Measurements from ENCODE around the gene LHX5.

The LHX5 gene

DNA sequence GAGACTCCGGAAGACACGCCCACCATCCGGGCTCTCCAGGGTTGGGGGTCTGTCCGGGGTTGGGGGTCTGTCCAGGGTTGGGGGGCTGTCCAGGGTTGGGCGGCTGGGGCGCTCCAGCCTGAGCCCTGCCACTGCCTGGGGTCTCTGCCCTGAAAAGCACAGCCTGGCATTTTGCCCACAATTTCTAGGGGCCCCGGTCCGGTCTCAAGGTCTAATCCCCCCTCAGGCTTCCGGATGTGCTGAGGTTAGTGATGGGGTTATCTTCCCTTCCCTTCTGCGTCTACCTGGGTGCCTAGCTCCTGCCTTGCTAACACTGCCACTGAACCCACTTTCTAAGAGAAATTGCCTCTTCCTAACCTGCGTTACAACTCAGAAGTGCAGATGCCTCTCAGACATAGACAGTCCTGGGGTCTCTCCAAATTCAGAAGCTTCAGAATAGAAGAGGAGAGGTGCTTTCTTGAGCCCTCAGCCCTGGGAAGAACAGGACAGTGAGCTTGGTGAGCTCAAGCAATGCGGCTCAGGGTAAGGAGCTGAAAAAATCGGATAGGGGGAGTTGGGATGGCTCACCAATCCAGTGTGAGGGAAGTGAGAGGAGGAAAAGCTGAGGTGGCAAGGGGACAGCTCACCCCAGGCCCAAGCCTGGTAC lies 5.7 kb downstream of the LHX5 start:
- DNase-seq (ENCODE audit: low read depth, low spot score) = no peak

DNA sequence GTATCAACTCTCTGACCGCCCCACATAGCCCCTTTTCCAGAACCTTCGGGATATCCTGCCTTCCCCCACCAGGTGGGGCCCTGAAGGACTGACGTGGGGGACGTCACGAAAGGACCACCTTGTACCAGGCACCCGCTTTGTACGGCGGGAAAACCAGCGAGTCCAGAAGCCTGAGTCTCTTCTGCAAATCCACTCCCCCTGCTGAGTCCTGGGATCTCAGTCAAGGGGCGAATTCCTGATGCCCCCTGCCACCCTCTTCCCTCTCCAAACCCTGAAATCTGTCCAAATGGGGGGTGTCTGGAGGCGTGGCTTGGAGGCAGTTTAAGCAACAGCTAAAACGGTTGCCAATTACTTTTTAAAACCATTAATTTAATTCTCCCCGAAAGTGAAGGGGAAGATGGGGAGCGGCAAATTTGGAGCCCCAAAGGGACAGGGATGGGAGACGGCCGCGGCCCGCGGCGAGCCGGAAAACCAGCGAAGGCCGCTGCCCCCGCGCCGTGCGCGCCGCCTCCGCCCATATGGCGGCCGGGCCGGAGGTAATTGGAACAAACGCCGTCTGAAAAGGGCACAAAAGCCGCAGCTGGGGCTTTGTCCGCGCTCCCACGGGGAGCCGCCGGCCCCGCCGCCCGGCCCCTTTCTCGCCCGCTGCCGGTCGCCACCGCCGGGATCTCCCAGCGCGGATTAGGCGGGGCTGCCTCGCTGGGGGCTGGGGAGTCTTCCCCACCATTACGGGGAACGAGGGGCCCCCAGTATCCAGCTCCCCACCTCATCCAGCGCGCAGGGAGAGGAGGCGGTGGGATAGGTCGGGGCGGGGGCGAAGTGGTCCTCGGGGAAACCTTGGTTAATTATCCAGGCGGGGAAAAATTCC lies 6.6 kb downstream of the LHX5 start:
- DNase-seq (ENCODE audit: low read depth, low spot score) = no peak

- no peak for DNase-seq (ENCODE audit: low read depth, low spot score)
These were observed 7.3 kb downstream of the LHX5 start for GRCh38 chr12:113464452-113464775.

- no peak for DNase-seq (ENCODE audit: low read depth, low spot score)
These were observed 7.8 kb downstream of the LHX5 start for GRCh38 chr12:113463746-113464451.

DNA sequence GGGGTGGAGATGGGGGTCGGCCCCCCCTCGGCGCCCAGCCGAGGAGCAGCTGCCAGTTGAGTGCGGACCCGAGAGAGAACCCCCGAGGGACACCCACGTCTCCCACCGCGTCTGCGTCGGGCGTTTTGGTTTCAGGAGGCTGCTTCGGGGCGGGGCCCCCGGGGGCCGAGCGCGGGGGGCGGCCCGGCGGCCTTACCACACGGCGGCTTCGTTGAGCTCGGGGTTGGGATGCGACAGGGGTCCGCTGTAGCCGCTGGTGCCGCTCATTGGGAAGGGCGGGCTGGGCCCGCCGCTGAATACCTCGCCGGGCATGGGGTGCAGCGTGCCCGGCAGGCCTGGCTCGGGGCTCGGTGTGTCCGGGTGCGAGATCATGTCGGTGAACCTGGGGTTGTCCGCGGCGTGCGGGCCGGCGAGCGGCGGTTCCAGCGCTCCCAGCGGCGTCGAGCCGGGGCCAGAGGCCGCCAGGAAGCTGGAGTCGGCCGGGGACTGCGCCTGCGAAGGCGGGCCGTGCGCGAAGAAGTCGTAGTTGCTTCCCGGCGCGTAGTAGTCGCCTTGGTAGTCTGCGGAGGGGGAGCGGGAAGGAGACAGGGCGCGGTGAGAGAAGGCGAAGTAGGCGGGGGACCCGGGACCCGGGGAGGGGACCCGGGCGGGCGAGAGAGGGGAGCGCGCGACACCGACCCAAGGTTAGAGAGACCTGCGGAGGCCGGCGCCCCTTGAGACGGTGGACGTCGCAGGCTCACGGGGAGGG lies 8.5 kb downstream of the LHX5 start:
- DNase-seq (ENCODE audit: low read depth, low spot score) = no peak

GRCh38 chr12:113462117-113462774 lies 9.4 kb downstream of the LHX5 start:
- peak; percentile 22 for DNase-seq (ENCODE audit: low read depth, low spot score)

GRCh38 chr12:113461666-113462065 lies 10.0 kb downstream of the LHX5 start:
- DNase-seq (ENCODE audit: low read depth, low spot score) = no peak

DNA sequence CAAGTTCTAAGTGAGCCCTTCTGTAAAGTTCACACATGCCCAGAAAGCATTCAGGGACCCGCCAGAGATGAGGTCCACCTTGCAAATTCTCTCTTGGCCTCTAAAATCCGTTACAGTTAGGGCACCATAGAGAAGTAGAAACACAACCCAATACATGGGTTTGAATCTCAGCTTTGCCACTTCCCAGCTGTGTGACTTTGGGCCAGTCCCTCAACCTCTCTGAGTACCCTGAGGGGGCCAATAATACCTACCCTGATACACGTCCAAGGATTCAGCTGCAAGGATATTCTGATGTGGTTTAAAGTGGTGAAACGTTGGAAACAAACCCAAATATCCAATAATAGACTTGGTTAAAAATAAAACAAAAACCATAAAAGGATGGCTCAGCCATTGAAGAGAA lies 11.7 kb downstream of the LHX5 start:
- no peak for DNase-seq (ENCODE audit: low read depth, low spot score)

GRCh38 chr12:113457710-113458109 lies 14.0 kb downstream of the LHX5 start:
- DNase-seq (ENCODE audit: low read depth, low spot score) = no peak

- DNase-seq (ENCODE audit: low read depth, low spot score) = no peak
These were observed 14.5 kb downstream of the LHX5 start for GRCh38 chr12:113457185-113457584.

- DNase-seq (ENCODE audit: low read depth, low spot score) = no peak
These were observed 14.9 kb downstream of the LHX5 start for GRCh38 chr12:113456761-113457160.

- no peak for DNase-seq (ENCODE audit: low read depth, low spot score)
These were observed 15.5 kb downstream of the LHX5 start for GRCh38 chr12:113456199-113456598.

GRCh38 chr12:113453330-113453729 lies 18.3 kb downstream of the LHX5 start:
- no peak for DNase-seq (ENCODE audit: low read depth, low spot score)

GRCh38 chr12:113452458-113452857 lies 19.2 kb downstream of the LHX5 start:
- no peak for DNase-seq (ENCODE audit: low read depth, low spot score)

- no peak for DNase-seq (ENCODE audit: low read depth, low spot score)
These were observed 21.8 kb downstream of the LHX5 start for GRCh38 chr12:113449839-113450238.

DNA sequence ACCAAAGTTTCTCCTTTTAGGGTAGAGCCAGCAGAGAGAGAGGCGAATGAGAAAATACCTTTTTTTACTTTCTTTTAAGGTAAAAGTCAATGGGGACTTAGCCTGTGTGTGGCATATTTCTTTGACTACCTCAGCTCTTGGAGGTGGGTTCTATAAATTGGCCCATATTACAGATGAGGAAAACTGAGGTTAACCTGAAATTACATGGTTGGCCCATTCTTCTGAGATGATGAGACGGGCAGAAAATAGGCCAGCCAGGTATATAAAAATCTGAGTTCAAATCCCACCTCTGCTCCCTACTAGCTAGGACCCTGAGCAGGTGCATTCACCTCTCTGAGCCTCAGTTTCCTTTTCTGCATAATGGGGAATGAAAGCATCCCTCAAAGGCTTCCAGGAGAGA lies 22.4 kb downstream of the LHX5 start:
- no peak for DNase-seq (ENCODE audit: low read depth, low spot score)

- DNase-seq (ENCODE audit: low read depth, low spot score) = no peak
These were observed 22.8 kb downstream of the LHX5 start for GRCh38 chr12:113448873-113449272.

- no peak for DNase-seq (ENCODE audit: low read depth, low spot score)
These were observed 26.0 kb downstream of the LHX5 start for GRCh38 chr12:113445544-113446171.

DNA sequence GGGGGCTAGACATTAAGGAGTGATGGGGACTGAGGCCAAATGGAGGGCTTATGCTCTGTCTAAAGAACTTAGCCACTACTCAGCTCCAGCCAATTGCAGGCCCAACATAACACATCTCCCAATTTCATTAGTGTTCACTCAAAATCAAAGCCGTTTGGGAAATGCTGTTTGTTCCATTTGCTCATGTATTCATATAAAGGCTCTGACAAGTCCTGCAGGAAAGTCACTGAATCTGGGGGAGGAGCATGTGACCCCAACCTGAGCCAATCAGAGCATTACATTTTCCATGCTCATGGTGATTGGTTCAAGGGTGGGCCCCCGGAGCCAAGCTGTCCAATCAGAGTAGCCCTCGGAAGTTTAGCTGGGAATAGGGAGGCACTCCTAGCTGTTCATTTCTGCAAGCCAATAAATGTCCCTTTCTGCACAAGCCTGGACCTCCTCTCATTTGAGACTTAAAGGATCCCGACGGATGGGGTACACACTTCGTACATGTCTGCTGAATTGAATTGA lies 28.6 kb downstream of the LHX5 start:
- no peak for DNase-seq (ENCODE audit: low read depth, low spot score)

- DNase-seq (ENCODE audit: low read depth, low spot score) = no peak
These were observed 30.5 kb downstream of the LHX5 start for GRCh38 chr12:113440947-113441782.

Data from activated naive CD8-positive, alpha-beta T cell treated with anti-CD3 and anti-CD28 coated beads, Interleukin-2, amount 50 U/mL, for 16 hours (primary cell).